Measurements from ENCODE around the gene CFLAR.

CFLAR gene

GRCh38 chr2:201204655-201205514 lies 88.9 kb downstream of the CFLAR start:
- ATAC-seq: no peak
- no peak for TF ChIP-seq ZC3H10 (CRISPR knock-in tag; IDR thresholded peaks at IDR 0.05)
- no peak for TF ChIP-seq TCF4 (CRISPR knock-in tag; IDR thresholded peaks at IDR 0.05; ENCODE audit: borderline replicate concordance)
- no peak for TF ChIP-seq CREB5 (CRISPR knock-in tag; IDR thresholded peaks at IDR 0.05; ENCODE audit: low read depth)
- no peak for TF ChIP-seq PATZ1 (CRISPR knock-in tag; IDR thresholded peaks at IDR 0.05; ENCODE audit: borderline replicate concordance)
- TF ChIP-seq ARNTL (CRISPR knock-in tag; IDR thresholded peaks at IDR 0.05; ENCODE audit: borderline replicate concordance, low read depth): no peak
- no peak for TF ChIP-seq ZNF8 (CRISPR knock-in tag; IDR thresholded peaks at IDR 0.05)
- no peak for TF ChIP-seq SNAI2 (CRISPR knock-in tag; IDR thresholded peaks at IDR 0.05)

- ATAC-seq: no peak
- TF ChIP-seq POU6F1 (CRISPR knock-in tag; IDR thresholded peaks at IDR 0.05; ENCODE audit: borderline replicate concordance, low read depth) (no peak), ZC3H10 (CRISPR knock-in tag; IDR thresholded peaks at IDR 0.05) (no peak), PATZ1 (CRISPR knock-in tag; IDR thresholded peaks at IDR 0.05; ENCODE audit: borderline replicate concordance) (no peak), CREB5 (CRISPR knock-in tag; IDR thresholded peaks at IDR 0.05; ENCODE audit: low read depth) (no peak), ZFP3 (CRISPR knock-in tag; IDR thresholded peaks at IDR 0.05) (no peak), ISL1 (CRISPR knock-in tag; IDR thresholded peaks at IDR 0.05) (no peak), CSDC2 (CRISPR knock-in tag; IDR thresholded peaks at IDR 0.05) (no peak), TSHZ2 (CRISPR knock-in tag; IDR thresholded peaks at IDR 0.05) (no peak), ESRRG (CRISPR knock-in tag; IDR thresholded peaks at IDR 0.05) (no peak), BACH2 (CRISPR knock-in tag; IDR thresholded peaks at IDR 0.05; ENCODE audit: borderline replicate concordance) (no peak), GLIS3 (CRISPR knock-in tag; IDR thresholded peaks at IDR 0.05) (no peak), PPARA (CRISPR knock-in tag; IDR thresholded peaks at IDR 0.05; ENCODE audit: borderline replicate concordance) (no peak), ZNF8 (CRISPR knock-in tag; IDR thresholded peaks at IDR 0.05) (no peak), OSR1 (CRISPR knock-in tag; IDR thresholded peaks at IDR 0.05) (no peak), ZNF70 (CRISPR knock-in tag; IDR thresholded peaks at IDR 0.05) (no peak), ARNTL (CRISPR knock-in tag; IDR thresholded peaks at IDR 0.05; ENCODE audit: borderline replicate concordance, low read depth) (no peak), CSRNP3 (CRISPR knock-in tag; IDR thresholded peaks at IDR 0.05) (no peak), SNAI2 (CRISPR knock-in tag; IDR thresholded peaks at IDR 0.05) (no peak), TCF4 (CRISPR knock-in tag; IDR thresholded peaks at IDR 0.05; ENCODE audit: borderline replicate concordance) (no peak)
Measured at GRCh38 chr2:201205515-201205849, 89.5 kb downstream of the CFLAR start.
